GM19239 (cell line): ENCODE measurements around the gene TUBA4B.
"Not testable (repeated sequence)": the region's sequence is repeated elsewhere in the genome, so short reads cannot be mapped to it uniquely, and the experiment has no call there.

Experiments
- DNase-seq: peaks from one replicate; pipeline ENCODE4 v3.0.0; 2011; ENCODE audit warnings: low spot score; ENCODE audit not compliant: insufficient read length
- FAIRE-seq: peaks from 2 replicates; lab custom pipeline; 2011; peaks lifted over from hg19 to GRCh38; lab: Jason Lieb, UNC

The TUBA4B gene

GRCh38 chr2:219272356-219272755 is 19.3 kb downstream of the TUBA4B start:
- FAIRE-seq, result no peak
- DNase-seq, result no peak

GRCh38 chr2:219272995-219273394 is 20.0 kb downstream of the TUBA4B start:
- DNase-seq (no peak), FAIRE-seq (no peak)

GRCh38 chr2:219273937-219274336 is 20.9 kb downstream of the TUBA4B start:
- FAIRE-seq, result no peak
- DNase-seq, result no peak

- FAIRE-seq (no peak), DNase-seq (no peak)
These were observed 21.4 kb downstream of the TUBA4B start for GRCh38 chr2:219274361-219274921.

- DNase-seq (peak; percentile 68), FAIRE-seq (no peak)
These were observed 24.9 kb downstream of the TUBA4B start for GRCh38 chr2:219277703-219278654.

GRCh38 chr2:219278655-219279150 is 25.7 kb downstream of the TUBA4B start:
- no peak for FAIRE-seq
- DNase-seq, result no peak

- peak; percentile 95 for FAIRE-seq
- peak; percentile 99 for DNase-seq
These were observed 26.3 kb downstream of the TUBA4B start, which contains the start of gene DNAJB2 for GRCh38 chr2:219279151-219279915. DNAJB2 (plus strand) TSS chr2:219279366; CDS start chr2:219279834, 468 bp downstream.

GRCh38 chr2:219279916-219280516 is 27.0 kb downstream of the TUBA4B start:
- peak; percentile 92 for FAIRE-seq

GRCh38 chr2:219280651-219281050 is 27.6 kb downstream of the TUBA4B start:
- DNase-seq (no peak), FAIRE-seq (no peak)

More at GRCh38 chr2:219279916-219280516, 27.0 kb downstream of the TUBA4B start:
- no peak for DNase-seq

GRCh38 chr2:219281588-219281987 is 28.5 kb downstream of the TUBA4B start:
- FAIRE-seq (no peak), DNase-seq (no peak)

GRCh38 chr2:219282375-219282774 is 29.3 kb downstream of the TUBA4B start:
- FAIRE-seq, result no peak
- DNase-seq, result no peak

GRCh38 chr2:219282943-219283581 is 30.0 kb downstream of the TUBA4B start:
- FAIRE-seq (no peak), DNase-seq (no peak)

- no peak for DNase-seq
- no peak for FAIRE-seq
These were observed 31.7 kb downstream of the TUBA4B start for GRCh38 chr2:219284501-219285372.

- FAIRE-seq, result no peak
- DNase-seq, result no peak
These were observed 32.3 kb downstream of the TUBA4B start for GRCh38 chr2:219285373-219285735.

GRCh38 chr2:219285894-219286425 is 32.9 kb downstream of the TUBA4B start:
- DNase-seq, result no peak
- no peak for FAIRE-seq

GRCh38 chr2:219286436-219287115 is 33.5 kb downstream of the TUBA4B start:
- DNase-seq (no peak), FAIRE-seq (no peak)

- not testable (repeated sequence) for FAIRE-seq, DNase-seq
These were observed 34.0 kb downstream of the TUBA4B start for GRCh38 chr2:219287116-219287440.
